ENCODE measurements around the gene TMEM231.
"Not testable (repeated sequence)": the region's sequence is repeated elsewhere in the genome, so short reads cannot be mapped to it uniquely, and the experiment has no call there.

TMEM231 gene

GRCh38 chr16:75541236-75541635, 14.8 kb downstream of the TMEM231 start:
- no peak overlapping the region for H3K4me2 ChIP-seq (ENCODE audit: low read length)
- no peak overlapping the region for H3K23ac ChIP-seq (ENCODE audit: low read length)
- no peak overlapping the region for H4K5ac ChIP-seq (ENCODE audit: low read length)
- no peak overlapping the region for H3K27ac ChIP-seq (ENCODE audit: low read depth, low read length)
- no peak overlapping the region for H2BK120ac ChIP-seq (ENCODE audit: low read depth, low read length)
- H2AK5ac ChIP-seq (ENCODE audit: low read length) = no peak overlapping the region
- H3K4ac ChIP-seq (ENCODE audit: low read depth, low read length) = no peak overlapping the region
- no peak for DNase-seq
- H3K56ac ChIP-seq (ENCODE audit: low read length) = no peak overlapping the region
- no peak overlapping the region for H3K4me3 ChIP-seq (ENCODE audit: low read length)
- H3K27me3 ChIP-seq (ENCODE audit: insufficient read depth, low read length, poor library complexity) = no peaks in the 10 kb centered on the region
- H3K4me1 ChIP-seq (ENCODE audit: control insufficient read depth, low read depth, low read length) = no peaks in the 10 kb centered on the region
- no peaks in the 10 kb centered on the region for H3K79me2 ChIP-seq (ENCODE audit: control insufficient read depth, insufficient read depth, low read length)
- no peak overlapping the region for H4K8ac ChIP-seq (ENCODE audit: low read depth, low read length)
- H3K18ac ChIP-seq (ENCODE audit: low read length) = no peak overlapping the region
- H2BK15ac ChIP-seq (replicated peaks; ENCODE audit: low read depth) = no peak overlapping the region
- H3K36me3 ChIP-seq (ENCODE audit: control insufficient read depth, insufficient read depth, low read length) = no peaks in the 10 kb centered on the region
- H3K79me1 ChIP-seq (ENCODE audit: low read length) = no peaks in the 10 kb centered on the region
- H2BK5ac ChIP-seq (ENCODE audit: low read length) = no peak overlapping the region
- H3K9ac ChIP-seq (ENCODE audit: low read length) = no peak overlapping the region
- WGBS (ENCODE audit: extremely low coverage, insufficient coverage, low lambda C conversion rate) = no CpG with 5 or more reads among the region's 5 CpGs

DNA sequence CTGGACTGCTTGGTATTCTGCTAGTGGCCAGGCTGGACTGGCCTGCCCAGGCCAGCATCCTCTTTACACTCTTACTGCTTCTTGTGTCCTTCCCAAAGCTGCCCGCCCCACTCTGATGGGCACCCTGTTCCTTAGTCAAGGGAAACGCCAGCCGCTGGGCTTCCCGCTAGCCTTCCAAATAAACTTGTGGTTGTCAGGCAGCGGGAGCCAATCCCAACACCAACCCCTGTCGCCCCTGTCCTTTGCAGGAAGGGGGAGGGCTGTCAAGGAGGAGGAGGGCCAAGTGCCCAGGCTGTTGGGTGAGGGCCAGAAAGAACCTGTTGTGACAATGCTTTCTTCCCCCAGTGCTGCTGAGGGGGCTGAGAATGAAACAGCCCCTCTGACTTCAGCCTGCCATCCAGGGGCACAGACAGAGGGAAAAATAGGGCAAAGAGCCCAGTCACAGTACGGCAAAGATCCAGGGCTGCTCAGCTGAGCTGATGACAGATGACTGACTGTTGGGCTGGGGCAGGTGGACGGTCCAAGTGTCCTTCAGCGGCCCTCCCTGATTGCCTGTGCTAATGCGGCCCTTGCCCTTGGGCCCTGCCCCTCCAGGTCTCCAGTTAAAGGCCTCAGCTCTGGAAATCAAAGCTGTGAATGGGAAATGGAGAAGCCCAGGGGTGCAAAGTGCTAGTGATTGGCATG, 17.0 kb downstream of the TMEM231 start:
- H3K27me3 ChIP-seq (ENCODE audit: insufficient read depth, low read length, poor library complexity); DNase-seq; H3K79me2 ChIP-seq (ENCODE audit: control insufficient read depth, insufficient read depth, low read length); H3K4me2 ChIP-seq (ENCODE audit: low read length); H3K4me3 ChIP-seq (ENCODE audit: low read length); H4K5ac ChIP-seq (ENCODE audit: low read length); H3K9ac ChIP-seq (ENCODE audit: low read length); H3K27ac ChIP-seq (ENCODE audit: low read depth, low read length); H3K79me1 ChIP-seq (ENCODE audit: low read length); H2BK15ac ChIP-seq (replicated peaks; ENCODE audit: low read depth); H3K18ac ChIP-seq (ENCODE audit: low read length); H2AK5ac ChIP-seq (ENCODE audit: low read length); H3K36me3 ChIP-seq (ENCODE audit: control insufficient read depth, insufficient read depth, low read length); H3K56ac ChIP-seq (ENCODE audit: low read length); H3K23ac ChIP-seq (ENCODE audit: low read length); H4K8ac ChIP-seq (ENCODE audit: low read depth, low read length); H2BK5ac ChIP-seq (ENCODE audit: low read length); H2BK120ac ChIP-seq (ENCODE audit: low read depth, low read length); H3K4me1 ChIP-seq (ENCODE audit: control insufficient read depth, low read depth, low read length); H3K4ac ChIP-seq (ENCODE audit: low read depth, low read length): not testable (repeated sequence)
- WGBS (ENCODE audit: extremely low coverage, insufficient coverage, low lambda C conversion rate) = no CpG with 5 or more reads among the region's 10 CpGs

- DNase-seq = no peak
- no peak overlapping the region for H3K23ac ChIP-seq (ENCODE audit: low read length)
- H3K27ac ChIP-seq (ENCODE audit: low read depth, low read length) = no peak overlapping the region
- no peaks in the 10 kb centered on the region for H3K36me3 ChIP-seq (ENCODE audit: control insufficient read depth, insufficient read depth, low read length)
- H3K4me2 ChIP-seq (ENCODE audit: low read length) = no peak overlapping the region
- H3K27me3 ChIP-seq (ENCODE audit: insufficient read depth, low read length, poor library complexity) = no peaks in the 10 kb centered on the region
- no peaks in the 10 kb centered on the region for H3K79me1 ChIP-seq (ENCODE audit: low read length)
- no peak overlapping the region for H4K5ac ChIP-seq (ENCODE audit: low read length)
- no peak overlapping the region for H4K8ac ChIP-seq (ENCODE audit: low read depth, low read length)
- H2BK15ac ChIP-seq (replicated peaks; ENCODE audit: low read depth) = no peak overlapping the region
- WGBS (ENCODE audit: extremely low coverage, insufficient coverage, low lambda C conversion rate) = no CpG with 5 or more reads among the region's 4 CpGs
- no peak overlapping the region for H3K18ac ChIP-seq (ENCODE audit: low read length)
- H3K4me3 ChIP-seq (ENCODE audit: low read length) = no peak overlapping the region
- H2AK5ac ChIP-seq (ENCODE audit: low read length) = no peak overlapping the region
- no peaks in the 10 kb centered on the region for H3K4me1 ChIP-seq (ENCODE audit: control insufficient read depth, low read depth, low read length)
- H3K56ac ChIP-seq (ENCODE audit: low read length) = no peak overlapping the region
- H2BK120ac ChIP-seq (ENCODE audit: low read depth, low read length) = no peak overlapping the region
- no peak overlapping the region for H3K4ac ChIP-seq (ENCODE audit: low read depth, low read length)
- H3K79me2 ChIP-seq (ENCODE audit: control insufficient read depth, insufficient read depth, low read length) = no peaks in the 10 kb centered on the region
- H2BK5ac ChIP-seq (ENCODE audit: low read length) = no peak overlapping the region
- no peak overlapping the region for H3K9ac ChIP-seq (ENCODE audit: low read length)
Measured at GRCh38 chr16:75537776-75538175, 18.3 kb downstream of the TMEM231 start.

GRCh38 chr16:75535901-75536300, 20.2 kb downstream of the TMEM231 start, which contains the start of gene CHST5:
TSS of gene CHST5 (minus strand) at chr16:75536108. CDS start at chr16:75530384, 5,724 bp downstream.
- H3K18ac ChIP-seq (ENCODE audit: low read length) = no peak within 1 kb of the TSS
- H3K4ac ChIP-seq (ENCODE audit: low read depth, low read length) = no peak within 1 kb of the TSS
- H2BK120ac ChIP-seq (ENCODE audit: low read depth, low read length) = no peak within 1 kb of the TSS
- H3K27me3 ChIP-seq (ENCODE audit: insufficient read depth, low read length, poor library complexity) = no peaks in the 10 kb centered on the region
- H2AK5ac ChIP-seq (ENCODE audit: low read length) = no peak within 1 kb of the TSS
- H3K79me1 ChIP-seq (ENCODE audit: low read length) = no peaks in the 10 kb centered on the region
- no peak within 1 kb of the TSS for H4K5ac ChIP-seq (ENCODE audit: low read length)
- no peak within 1 kb of the TSS for H3K27ac ChIP-seq (ENCODE audit: low read depth, low read length)
- H3K4me2 ChIP-seq (ENCODE audit: low read length) = no peak within 1 kb of the TSS
- H3K4me3 ChIP-seq (ENCODE audit: low read length) = no peak within 1 kb of the TSS
- H3K56ac ChIP-seq (ENCODE audit: low read length) = no peak within 1 kb of the TSS
- no CpG with 5 or more reads among the region's 7 CpGs for WGBS (ENCODE audit: extremely low coverage, insufficient coverage, low lambda C conversion rate)
- H3K4me1 ChIP-seq (ENCODE audit: control insufficient read depth, low read depth, low read length) = no peaks in the 10 kb centered on the region
- H3K79me2 ChIP-seq (ENCODE audit: control insufficient read depth, insufficient read depth, low read length) = no peaks in the 10 kb centered on the region
- H3K36me3 ChIP-seq (ENCODE audit: control insufficient read depth, insufficient read depth, low read length) = no peaks in the 10 kb centered on the region
- H2BK15ac ChIP-seq (replicated peaks; ENCODE audit: low read depth) = no peak within 1 kb of the TSS
- no peak within 1 kb of the TSS for H3K23ac ChIP-seq (ENCODE audit: low read length)
- no peak for DNase-seq
- H4K8ac ChIP-seq (ENCODE audit: low read depth, low read length) = no peak within 1 kb of the TSS
- H3K9ac ChIP-seq (ENCODE audit: low read length) = no peak within 1 kb of the TSS
- H2BK5ac ChIP-seq (ENCODE audit: low read length) = no peak within 1 kb of the TSS

- H3K79me2 ChIP-seq (ENCODE audit: control insufficient read depth, insufficient read depth, low read length) = no peaks in the 10 kb centered on the region
- H3K36me3 ChIP-seq (ENCODE audit: control insufficient read depth, insufficient read depth, low read length) = no peaks in the 10 kb centered on the region
- no peak overlapping the region for H4K8ac ChIP-seq (ENCODE audit: low read depth, low read length)
- no peak overlapping the region for H2BK120ac ChIP-seq (ENCODE audit: low read depth, low read length)
- H3K79me1 ChIP-seq (ENCODE audit: low read length) = no peaks in the 10 kb centered on the region
- no peak overlapping the region for H3K18ac ChIP-seq (ENCODE audit: low read length)
- no peak overlapping the region for H2BK5ac ChIP-seq (ENCODE audit: low read length)
- no peak overlapping the region for H3K4me3 ChIP-seq (ENCODE audit: low read length)
- no peak overlapping the region for H4K5ac ChIP-seq (ENCODE audit: low read length)
- no peak overlapping the region for H3K56ac ChIP-seq (ENCODE audit: low read length)
- no peak overlapping the region for H3K4me2 ChIP-seq (ENCODE audit: low read length)
- no peak overlapping the region for H3K4ac ChIP-seq (ENCODE audit: low read depth, low read length)
- no peak overlapping the region for H3K23ac ChIP-seq (ENCODE audit: low read length)
- no CpG with 5 or more reads among the region's 34 CpGs for WGBS (ENCODE audit: extremely low coverage, insufficient coverage, low lambda C conversion rate)
- H3K27ac ChIP-seq (ENCODE audit: low read depth, low read length) = no peak overlapping the region
- no peak overlapping the region for H2BK15ac ChIP-seq (replicated peaks; ENCODE audit: low read depth)
- DNase-seq = no peak
- H3K9ac ChIP-seq (ENCODE audit: low read length) = no peak overlapping the region
- no peaks in the 10 kb centered on the region for H3K4me1 ChIP-seq (ENCODE audit: control insufficient read depth, low read depth, low read length)
- no peak overlapping the region for H2AK5ac ChIP-seq (ENCODE audit: low read length)
- H3K27me3 ChIP-seq (ENCODE audit: insufficient read depth, low read length, poor library complexity) = no peaks in the 10 kb centered on the region
Measured at GRCh38 chr16:75535211-75535843, 20.7 kb downstream of the TMEM231 start.

Measured in mesendoderm (in vitro differentiated cells).